Endodermal cell (in vitro differentiated cells): ENCODE measurements around the gene CDC42EP5. TPM values are rescaled to one million over a fixed set of nuclear protein-coding genes. Genes with fewer than 3 reads are reported as not detected.

Experiments used
- DNase-seq: peaks from one replicate; pipeline ENCODE4 v3.0.0-alpha.2; 2017
- H3K27ac ChIP-seq: 2 replicates; pipeline ENCODE4 v1.5.1; 2013; ENCODE audit warnings: mild to moderate bottlenecking, low read depth, low read length, moderate library complexity
- H3K27me3 ChIP-seq: 2 replicates; pipeline ENCODE4 v1.6.1; 2013; ENCODE audit warnings: mild to moderate bottlenecking, low read length, moderate library complexity; ENCODE audit not compliant: insufficient read depth, control insufficient read depth, poor library complexity, severe bottlenecking
- H3K36me3 ChIP-seq: 2 replicates; pipeline ENCODE4 v1.7.0; 2013; ENCODE audit warnings: mild to moderate bottlenecking, low read length, moderate library complexity; ENCODE audit not compliant: control insufficient read depth, insufficient read depth
- H3K4me1 ChIP-seq: one replicate; pipeline ENCODE4 v1.7.0; 2013; ENCODE audit warnings: low read length; ENCODE audit not compliant: control insufficient read depth, insufficient read depth
- H3K4me3 ChIP-seq: 2 replicates; pipeline ENCODE4 v1.5.1; 2013; ENCODE audit warnings: mild to moderate bottlenecking, low read length, moderate library complexity
- H3K9ac ChIP-seq: 2 replicates; pipeline ENCODE4 v1.6.1; 2013; ENCODE audit warnings: mild to moderate bottlenecking, low read length, moderate library complexity; ENCODE audit not compliant: poor library complexity, severe bottlenecking; ENCODE audit errors: extremely low read depth
- H3K9me3 ChIP-seq: 2 replicates; pipeline ENCODE4 v1.6.1; 2013; ENCODE audit warnings: mild to moderate bottlenecking, low read length, moderate library complexity; ENCODE audit not compliant: control insufficient read depth
- H3K27ac Mint-ChIP-seq: 2 replicates; pipeline ENCODE4 v1.8.0; 2020; ENCODE audit warnings: mixed read lengths
- H3K27me3 Mint-ChIP-seq: 2 replicates; pipeline ENCODE4 v1.8.0; 2021; ENCODE audit warnings: mild to moderate bottlenecking, mixed read lengths; ENCODE audit not compliant: insufficient read depth
- H3K36me3 Mint-ChIP-seq: 2 replicates; pipeline ENCODE4 v1.8.0; 2020; ENCODE audit warnings: low read depth, mixed read lengths
- H3K4me1 Mint-ChIP-seq: 2 replicates; pipeline ENCODE4 v1.8.0; 2020; ENCODE audit warnings: mixed read lengths
- H3K4me3 Mint-ChIP-seq: 2 replicates; pipeline ENCODE4 v1.8.0; 2020; ENCODE audit warnings: mild to moderate bottlenecking, moderate library complexity, mixed read lengths
- H3K9me3 Mint-ChIP-seq: 2 replicates; pipeline ENCODE4 v1.8.0; 2020; ENCODE audit warnings: mild to moderate bottlenecking, mixed read lengths
- WGBS, 2 experiments: methylation state at CpG; one replicate each; pipeline versions ENCODE4 v1.1.5 to v1.1.7; 2013; ENCODE audit warnings: missing lambda C conversion rate in 2 of 2, mixed read lengths in 1 of 2; ENCODE audit not compliant: insufficient coverage in 1 of 2, insufficient read length in 1 of 2; 5-methylcytosine and 5-hydroxymethylcytosine counted together
- total RNA-seq, 2 donors: library from RNA; stranded (reverse); fragmentation: NEBNext Ultra II Directional in 1 of 2; extraction: Animal tissue kit (Norgen Biotek cat#: 25700) in 1 of 2; gene quantifications; 2 replicates in 1 of 2; 3 replicates in 1 of 2; pipeline ENCODE4 v1.2.1, GENCODE V29; 2021
- TF ChIP-seq, protein P1 (sequence below): fragments of 200-600 bp; sonication (generic); conservative IDR thresholded peaks from 2 replicates; pipeline ENCODE4 v1.5.0; 2021; ENCODE audit warnings: antibody characterized with exemption, mild to moderate bottlenecking

Gene CDC42EP5
- total RNA-seq, 2 donors from 2014 or later = 0.49 TPM; not detected in 1

DNA sequence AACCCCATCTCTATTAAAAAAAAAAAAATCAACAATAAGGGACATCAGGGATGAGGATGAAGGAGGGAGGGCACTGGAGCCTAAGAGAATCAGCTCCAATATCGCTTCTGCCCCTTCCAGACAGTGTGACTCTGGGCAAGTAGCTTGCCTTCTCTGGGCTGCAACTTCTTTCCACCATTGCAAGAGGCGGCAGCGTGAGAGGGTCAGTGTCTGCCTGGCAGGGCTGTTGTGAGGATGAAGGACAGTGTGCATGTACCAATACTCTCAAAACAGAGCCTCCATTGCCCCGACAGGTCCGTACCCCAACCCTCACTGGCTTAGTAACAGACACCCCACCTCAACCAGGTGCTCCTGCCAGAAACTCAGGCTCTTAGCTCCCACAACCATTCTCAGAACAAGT lies 39.4 kb downstream of the CDC42EP5 start:
- 92 to 95% methylated on average over 3 to 5 of the region's 5 CpGs for WGBS, 2 experiments
- H3K27me3 Mint-ChIP-seq = peaks cover 46% of the 10 kb centered on the region
- Histone ChIP-seq H3K9ac (no peak overlapping the region), H3K4me3 (no peak overlapping the region), H3K27ac (no peak overlapping the region), H3K9me3 (no peaks in the 10 kb centered on the region), H3K27me3 (no peaks in the 10 kb centered on the region), H3K4me1 (peaks cover 4% of the 10 kb centered on the region), H3K36me3 (peaks cover 9% of the 10 kb centered on the region)
- peaks cover 8% of the 10 kb centered on the region for H3K4me1 Mint-ChIP-seq
- H3K27ac Mint-ChIP-seq = no peak overlapping the region
- no peak overlapping the region for H3K4me3 Mint-ChIP-seq
- peaks cover 6% of the 10 kb centered on the region for H3K36me3 Mint-ChIP-seq
- no peaks in the 10 kb centered on the region for H3K9me3 Mint-ChIP-seq
- TF ChIP-seq, protein P1, sequence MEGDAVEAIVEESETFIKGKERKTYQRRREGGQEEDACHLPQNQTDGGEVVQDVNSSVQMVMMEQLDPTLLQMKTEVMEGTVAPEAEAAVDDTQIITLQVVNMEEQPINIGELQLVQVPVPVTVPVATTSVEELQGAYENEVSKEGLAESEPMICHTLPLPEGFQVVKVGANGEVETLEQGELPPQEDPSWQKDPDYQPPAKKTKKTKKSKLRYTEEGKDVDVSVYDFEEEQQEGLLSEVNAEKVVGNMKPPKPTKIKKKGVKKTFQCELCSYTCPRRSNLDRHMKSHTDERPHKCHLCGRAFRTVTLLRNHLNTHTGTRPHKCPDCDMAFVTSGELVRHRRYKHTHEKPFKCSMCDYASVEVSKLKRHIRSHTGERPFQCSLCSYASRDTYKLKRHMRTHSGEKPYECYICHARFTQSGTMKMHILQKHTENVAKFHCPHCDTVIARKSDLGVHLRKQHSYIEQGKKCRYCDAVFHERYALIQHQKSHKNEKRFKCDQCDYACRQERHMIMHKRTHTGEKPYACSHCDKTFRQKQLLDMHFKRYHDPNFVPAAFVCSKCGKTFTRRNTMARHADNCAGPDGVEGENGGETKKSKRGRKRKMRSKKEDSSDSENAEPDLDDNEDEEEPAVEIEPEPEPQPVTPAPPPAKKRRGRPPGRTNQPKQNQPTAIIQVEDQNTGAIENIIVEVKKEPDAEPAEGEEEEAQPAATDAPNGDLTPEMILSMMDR = no peak
- no peak for DNase-seq

- Histone ChIP-seq H3K4me3 (no peak overlapping the region), H3K36me3 (no peaks in the 10 kb centered on the region), H3K27ac (no peak overlapping the region), H3K27me3 (peaks cover 3% of the 10 kb centered on the region), H3K9ac (no peak overlapping the region), H3K9me3 (no peaks in the 10 kb centered on the region), H3K4me1 (peaks cover 4% of the 10 kb centered on the region)
- Mint-ChIP-seq H3K4me3 (no peak overlapping the region), H3K9me3 (no peaks in the 10 kb centered on the region), H3K4me1 (peaks cover 8% of the 10 kb centered on the region), H3K27me3 (peaks cover 60% of the 10 kb centered on the region), H3K36me3 (peaks cover 4% of the 10 kb centered on the region), H3K27ac (no peak overlapping the region)
- peak; percentile 47 for DNase-seq
- TF ChIP-seq, protein P1 = no peak
- 78 to 84% methylated on average over 8 to 10 of the region's 10 CpGs for WGBS, 2 experiments
Observed at GRCh38 chr19:54432144-54432738, 40.9 kb downstream of the CDC42EP5 start.

GRCh38 chr19:54431255-54431838 lies 41.7 kb downstream of the CDC42EP5 start:
- Mint-ChIP-seq H3K9me3 (no peaks in the 10 kb centered on the region), H3K4me3 (no peak overlapping the region), H3K27ac (no peak overlapping the region), H3K27me3 (peaks cover 69% of the 10 kb centered on the region), H3K4me1 (peaks cover 7% of the 10 kb centered on the region), H3K36me3 (peaks cover 2% of the 10 kb centered on the region)
- peaks cover 6% of the 10 kb centered on the region for H3K27me3 ChIP-seq
- H3K36me3 ChIP-seq = no peaks in the 10 kb centered on the region
- no peak overlapping the region for H3K4me3 ChIP-seq
- peaks cover 2% of the 10 kb centered on the region for H3K4me1 ChIP-seq
- 81 to 93% methylated on average over 5 to 11 of the region's 11 CpGs for WGBS, 2 experiments
- no peaks in the 10 kb centered on the region for H3K9me3 ChIP-seq
- DNase-seq = no peak
- TF ChIP-seq, protein P1 = no peak
- H3K27ac ChIP-seq = no peak overlapping the region
- H3K9ac ChIP-seq = no peak overlapping the region
